ENCODE data around the gene E2F7.

E2F7 gene

DNA sequence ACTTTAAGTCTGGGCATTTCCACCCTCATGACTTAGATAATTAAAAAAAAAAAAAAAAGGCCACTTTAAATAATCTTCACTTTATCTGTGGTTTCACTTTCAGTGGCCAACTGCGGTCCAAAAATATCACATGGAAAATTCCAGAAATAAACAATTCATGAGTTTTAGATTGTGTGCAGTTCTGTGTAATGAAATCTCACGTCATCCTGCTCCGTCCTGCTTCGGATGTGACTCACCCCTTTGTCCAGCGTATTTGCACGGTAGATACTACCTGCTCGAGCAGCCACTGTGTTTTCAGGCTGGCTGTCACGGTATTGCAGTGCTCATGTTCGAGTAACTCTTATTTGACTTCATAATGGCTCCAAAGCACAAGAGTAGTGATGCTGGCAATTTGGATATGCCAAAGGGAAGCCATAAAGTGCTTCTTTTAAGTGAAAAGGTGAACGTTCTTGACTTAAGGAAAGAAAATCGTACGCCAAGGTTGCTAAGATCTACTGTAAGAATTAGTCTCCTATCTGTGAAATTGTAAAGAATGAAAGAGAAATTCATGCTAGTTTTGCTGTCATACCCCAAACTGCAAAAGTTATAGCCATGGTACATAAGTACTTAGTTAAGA, 2.4 kb downstream of the E2F7 start:
- no peak for DNase-seq (ENCODE audit: low read depth in 3 of 3)

DNA sequence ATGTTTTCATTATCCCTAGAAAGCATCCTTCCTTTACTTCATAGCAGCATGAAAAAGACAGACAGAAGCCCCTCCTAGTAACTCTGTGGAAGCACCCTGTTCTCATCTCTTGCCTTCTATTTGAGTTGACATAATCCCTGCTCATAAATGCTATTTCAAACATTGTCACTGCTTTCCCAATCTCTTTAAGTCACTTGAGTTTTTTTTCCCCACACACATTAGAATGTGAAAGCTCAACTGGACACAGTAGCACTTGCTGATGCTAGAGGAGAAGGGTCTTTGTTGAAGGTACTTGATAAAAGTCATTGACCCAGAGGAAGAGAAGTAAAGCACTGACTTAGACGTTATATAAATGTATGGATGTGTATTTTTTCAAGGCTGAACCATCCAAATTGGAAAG, 3.0 kb downstream of the E2F7 start:
- no peak for DNase-seq (ENCODE audit: low read depth in 3 of 3)

DNA sequence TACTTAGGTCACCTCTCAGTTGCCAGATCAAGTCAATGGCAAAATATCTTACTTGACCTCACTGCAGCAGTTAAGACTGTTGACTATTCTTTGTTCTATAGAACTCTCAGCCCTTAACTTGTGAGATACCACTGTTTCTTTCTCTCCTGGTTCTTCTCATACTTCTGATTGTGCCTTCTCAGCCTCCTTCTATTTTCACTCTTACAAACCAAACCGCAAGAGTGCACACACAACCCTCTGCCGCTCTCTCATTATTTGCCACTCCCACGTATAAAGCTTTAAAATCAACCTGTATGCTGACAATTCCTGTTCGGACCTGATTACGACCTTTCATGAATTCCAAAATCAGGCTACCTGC, 4.5 kb downstream of the E2F7 start:
- no peak for DNase-seq (ENCODE audit: low read depth in 3 of 3)

GRCh38 chr12:77060136-77060882, 5.1 kb downstream of the E2F7 start:
- DNase-seq (ENCODE audit: low read depth in 3 of 3): no peak

GRCh38 chr12:77058740-77059139, 6.6 kb downstream of the E2F7 start:
- DNase-seq (ENCODE audit: low read depth in 3 of 3): no peak

DNA sequence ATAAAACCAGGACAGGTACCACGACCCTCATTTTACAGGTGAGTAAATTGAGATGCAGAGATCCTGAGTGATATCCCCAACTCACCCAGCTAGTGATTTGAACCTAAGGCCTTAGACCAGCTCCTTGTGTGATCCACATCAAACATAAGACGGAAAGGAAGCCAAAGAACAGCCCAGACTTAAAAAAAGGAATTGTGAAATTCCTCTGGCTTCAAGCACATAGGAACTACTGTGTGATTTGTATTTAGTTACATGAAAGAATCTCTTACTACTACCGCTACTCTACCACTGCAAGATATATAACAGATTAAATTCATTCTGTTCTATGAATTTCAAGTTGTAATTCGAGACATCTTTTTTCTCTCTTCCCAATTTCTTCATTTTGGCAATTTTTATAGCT, 10.5 kb downstream of the E2F7 start:
- no peak for DNase-seq (ENCODE audit: low read depth in 3 of 3)

- DNase-seq (ENCODE audit: low read depth in 3 of 3): no peak
These were observed 12.1 kb downstream of the E2F7 start for GRCh38 chr12:77053259-77053658.

DNA sequence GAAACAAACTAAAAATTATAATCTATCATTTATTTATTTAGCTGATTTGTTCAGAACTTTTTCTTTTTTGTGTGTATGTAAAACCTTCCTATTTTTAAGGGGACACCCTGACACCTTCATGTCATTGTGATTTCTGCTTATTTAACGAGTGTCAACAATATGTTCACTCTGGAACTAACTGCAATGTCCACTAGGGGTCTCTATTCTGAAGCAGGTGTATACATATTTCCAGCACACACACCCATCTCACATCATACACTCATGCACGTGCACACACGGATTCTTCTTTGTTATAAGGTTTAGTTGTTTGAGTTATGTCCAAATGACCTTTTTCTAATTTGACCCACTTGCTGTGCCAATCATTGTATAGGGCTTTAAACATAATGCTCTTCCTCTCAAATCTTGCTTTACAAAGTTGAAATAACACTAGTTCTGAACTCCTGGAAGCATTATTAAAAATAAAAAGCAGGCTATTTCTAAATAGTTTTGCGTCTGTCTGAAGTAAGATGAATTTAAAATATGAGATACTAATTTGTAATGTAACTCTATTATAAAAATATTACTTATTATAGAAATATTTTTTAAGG, 15.5 kb downstream of the E2F7 start:
- DNase-seq (ENCODE audit: low read depth in 3 of 3): no peak

DNA sequence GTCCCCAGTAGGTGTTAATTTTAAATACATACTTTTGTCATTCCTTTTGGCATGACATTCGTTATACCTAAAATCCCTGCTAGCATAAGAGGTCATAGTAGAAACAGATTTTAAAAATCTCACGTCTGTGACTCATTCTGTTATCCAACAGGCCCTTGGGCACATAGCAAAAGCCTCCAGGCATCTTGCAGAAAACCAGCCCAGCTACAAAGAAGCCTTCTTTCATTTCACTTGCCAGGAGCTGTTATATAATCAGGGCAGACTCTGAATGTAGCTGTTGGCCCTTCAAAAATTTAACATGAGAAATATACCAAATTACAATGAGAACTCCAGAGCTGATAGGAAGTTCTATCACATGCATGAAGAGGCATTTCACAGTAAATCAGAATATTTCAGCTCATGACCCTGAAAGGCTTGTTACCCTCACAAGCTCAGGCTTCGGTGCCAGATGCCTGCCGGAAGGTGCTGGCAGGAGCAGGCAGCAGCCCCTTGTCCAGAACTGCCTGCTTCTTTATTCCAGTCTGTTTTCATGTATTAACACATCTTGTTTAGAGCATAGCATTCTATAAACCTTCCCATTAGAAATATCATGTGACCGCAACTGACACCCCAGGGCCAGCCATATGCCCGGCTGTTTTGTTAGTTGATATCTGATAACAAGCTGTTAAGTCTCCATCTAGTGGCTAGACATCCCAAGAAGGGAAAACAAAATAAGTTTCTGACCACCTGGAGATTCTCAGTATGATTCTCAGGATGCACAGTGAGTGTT, 17.8 kb downstream of the E2F7 start:
- no peak for DNase-seq (ENCODE audit: low read depth in 3 of 3)

DNA sequence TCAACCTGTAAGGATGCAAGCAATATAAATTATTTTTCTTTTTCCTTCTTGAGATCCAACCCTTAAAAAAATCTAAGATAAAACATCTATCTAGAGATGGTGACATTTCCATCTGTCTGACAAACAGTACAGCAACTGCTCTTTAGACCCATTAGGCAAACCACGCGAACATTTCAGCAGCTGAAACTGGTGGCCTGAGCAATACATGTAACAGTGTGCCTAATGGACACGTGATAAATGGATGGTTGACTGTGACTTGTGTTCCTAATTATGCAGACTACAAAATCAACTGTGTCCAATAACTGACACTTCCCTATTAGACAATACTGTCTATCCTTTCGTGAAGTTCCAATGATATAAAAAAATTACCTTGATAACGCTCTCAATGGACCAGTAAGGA, 18.9 kb downstream of the E2F7 start:
- DNase-seq (ENCODE audit: low read depth in 3 of 3): no peak

GRCh38 chr12:77045183-77045582, 20.2 kb downstream of the E2F7 start:
- DNase-seq (ENCODE audit: low read depth in 3 of 3): no peak

GRCh38 chr12:77044721-77045120, 20.6 kb downstream of the E2F7 start:
- no peak for DNase-seq (ENCODE audit: low read depth in 3 of 3)

GRCh38 chr12:77042833-77043232, 22.5 kb downstream of the E2F7 start:
- DNase-seq (ENCODE audit: low read depth in 3 of 3): no peak

- no peak for DNase-seq (ENCODE audit: low read depth in 3 of 3)
These were observed 25.1 kb downstream of the E2F7 start for GRCh38 chr12:77040231-77040630.

GRCh38 chr12:77035226-77035625, 30.1 kb downstream of the E2F7 start:
- no peak for DNase-seq (ENCODE audit: low read depth in 3 of 3)

GRCh38 chr12:77033658-77034536, 31.5 kb downstream of the E2F7 start:
- no peak for DNase-seq (ENCODE audit: low read depth in 3 of 3)

DNA sequence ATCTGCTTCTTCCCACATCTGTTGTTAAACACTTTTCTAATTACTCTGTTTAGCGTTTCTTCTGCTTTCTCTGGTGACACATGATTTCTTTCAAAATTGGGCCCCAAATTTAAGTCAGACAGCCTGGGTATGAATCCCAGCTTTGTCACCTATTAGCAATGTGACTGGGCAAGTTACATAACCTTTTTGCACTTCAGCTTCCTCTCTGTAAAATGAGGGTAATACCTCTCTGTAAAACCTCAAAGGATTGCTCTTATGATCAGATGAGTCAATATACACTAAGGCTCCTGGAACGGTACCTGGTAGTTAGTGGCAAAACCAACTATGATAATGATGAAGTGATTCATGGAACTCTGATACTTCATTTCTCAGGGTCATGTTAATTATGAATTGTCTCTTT, 33.0 kb downstream of the E2F7 start:
- DNase-seq (ENCODE audit: low read depth in 3 of 3): no peak

- no peak for DNase-seq (ENCODE audit: low read depth in 3 of 3)
These were observed 33.6 kb downstream of the E2F7 start for GRCh38 chr12:77031745-77032144.

GRCh38 chr12:77025782-77026314, 39.5 kb downstream of the E2F7 start:
- DNase-seq (ENCODE audit: low read depth in 3 of 3): no peak

DNA sequence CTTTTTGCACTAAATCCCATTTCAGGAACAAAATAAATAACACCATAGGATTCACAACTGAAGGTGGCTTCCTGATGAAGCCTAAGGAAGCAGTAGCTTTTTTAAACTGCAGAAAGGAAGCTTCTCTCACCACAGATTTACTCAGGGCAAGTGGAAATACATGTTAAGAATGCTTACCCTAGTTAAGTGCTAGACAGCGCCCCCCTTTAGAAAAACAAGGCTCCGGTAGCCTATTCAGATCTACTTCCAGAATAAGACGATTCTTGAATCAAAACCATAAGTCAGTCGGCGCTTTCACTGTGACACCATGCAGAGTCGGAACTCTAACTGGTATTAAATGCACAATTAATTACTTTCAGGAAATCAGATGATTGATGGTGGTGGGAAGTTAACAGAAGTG, 41.9 kb downstream of the E2F7 start:
- DNase-seq (ENCODE audit: low read depth in 3 of 3): no peak

DNA sequence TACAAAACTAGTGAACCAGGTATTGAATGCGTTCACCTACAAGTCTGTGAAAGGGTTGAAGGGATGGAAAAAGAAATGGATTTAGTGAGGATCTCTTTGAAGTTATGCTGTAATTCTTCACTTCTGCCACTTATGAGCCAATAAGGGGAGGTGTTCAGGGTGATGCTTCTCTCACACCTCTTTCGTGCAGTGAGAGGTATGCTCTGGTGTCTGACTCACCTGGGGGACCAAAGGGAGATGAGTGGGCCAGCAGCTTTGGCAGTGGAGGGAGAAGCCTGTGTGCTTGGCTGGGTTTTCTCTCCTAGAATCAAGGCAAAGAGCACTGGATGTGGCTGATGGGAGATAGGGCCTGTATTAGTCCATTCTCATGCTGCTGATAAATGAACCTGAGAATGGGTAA, 45.4 kb downstream of the E2F7 start:
- no peak for DNase-seq (ENCODE audit: low read depth in 3 of 3)

Measured in stimulated activated CD4-positive, alpha-beta T cell treated with anti-CD3 and anti-CD28 coated beads, TNF-alpha, amount 100 ng/mL, for 4 hours (primary cell).